ENCODE data around the gene PDGFRB.

PDGFRB gene

DNA sequence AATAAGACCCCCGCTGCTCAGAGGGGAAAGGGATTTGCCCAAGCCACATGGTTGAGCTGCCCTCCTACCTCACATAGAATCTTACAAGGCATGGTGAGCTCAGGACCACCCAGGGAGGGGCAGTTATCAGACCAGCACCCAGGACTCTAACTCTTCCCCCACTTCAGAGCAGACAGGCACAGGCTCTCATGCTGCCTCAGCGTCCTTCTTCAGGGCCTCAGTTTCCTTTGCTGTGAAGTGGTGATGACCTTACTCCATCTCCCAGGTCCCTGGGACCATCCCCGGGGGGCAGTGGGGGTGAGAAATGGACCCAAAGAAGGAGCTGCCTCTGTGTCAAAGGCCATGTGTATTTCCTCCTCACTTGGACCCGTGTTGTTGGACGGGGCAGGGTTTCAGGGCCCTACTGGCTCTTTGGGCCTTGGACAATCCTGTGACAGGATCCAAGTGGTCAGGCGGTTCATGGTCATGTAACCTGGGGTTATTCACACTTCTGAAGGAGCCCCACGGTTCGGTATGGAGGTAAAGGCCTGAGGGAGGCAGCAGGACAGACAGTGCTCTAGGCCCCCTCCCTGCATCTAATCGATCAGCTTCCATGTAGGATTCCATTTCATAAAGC, 37.6 kb downstream of the PDGFRB start:
- no peak overlapping the region for H3K27ac ChIP-seq (ENCODE audit: low read length)
- H3K9ac ChIP-seq (ENCODE audit: low read length): no peak overlapping the region
- H3K27me3 ChIP-seq (ENCODE audit: low read depth, low read length): no peaks in the 10 kb centered on the region
- no peaks in the 10 kb centered on the region for H3K9me3 ChIP-seq (ENCODE audit: insufficient read depth, low read length)
- no peaks in the 10 kb centered on the region for H3K79me2 ChIP-seq (ENCODE audit: low read length)
- H3K36me3 ChIP-seq (replicated peaks; ENCODE audit: low read depth, low read length): no peaks in the 10 kb centered on the region
- TF ChIP-seq EZH2phosphoT487 (IDR thresholded peaks at IDR 0.05; ENCODE audit: low read depth) (no peak), CTCF (IDR thresholded peaks at IDR 0.05; ENCODE audit: low read depth, low read length) (no peak)
- H3K4me1 ChIP-seq (ENCODE audit: low read length): no peaks in the 10 kb centered on the region
- H3K4me2 ChIP-seq (ENCODE audit: low read length): no peak overlapping the region
- no peak overlapping the region for H3K4me3 ChIP-seq (ENCODE audit: low read length)
- no peaks in the 10 kb centered on the region for H4K20me1 ChIP-seq (ENCODE audit: insufficient read depth, low read length)
- no peak overlapping the region for H2AFZ ChIP-seq (ENCODE audit: low read depth, low read length)

GRCh38 chr5:150116667-150117400, 38.8 kb downstream of the PDGFRB start:
- no peak for TF ChIP-seq CTCF (IDR thresholded peaks at IDR 0.05; ENCODE audit: low read depth, low read length)
- TF ChIP-seq EZH2phosphoT487 (IDR thresholded peaks at IDR 0.05; ENCODE audit: low read depth): no peak
- Histone ChIP-seq H3K9me3 (ENCODE audit: insufficient read depth, low read length) (no peaks in the 10 kb centered on the region), H3K4me3 (ENCODE audit: low read length) (no peak overlapping the region), H3K27me3 (ENCODE audit: low read depth, low read length) (no peaks in the 10 kb centered on the region), H3K79me2 (ENCODE audit: low read length) (no peaks in the 10 kb centered on the region), H3K36me3 (replicated peaks; ENCODE audit: low read depth, low read length) (no peaks in the 10 kb centered on the region), H3K9ac (ENCODE audit: low read length) (no peak overlapping the region), H2AFZ (ENCODE audit: low read depth, low read length) (no peak overlapping the region), H3K4me1 (ENCODE audit: low read length) (no peaks in the 10 kb centered on the region), H4K20me1 (ENCODE audit: insufficient read depth, low read length) (no peaks in the 10 kb centered on the region), H3K4me2 (ENCODE audit: low read length) (no peak overlapping the region), H3K27ac (ENCODE audit: low read length) (no peak overlapping the region)

DNA sequence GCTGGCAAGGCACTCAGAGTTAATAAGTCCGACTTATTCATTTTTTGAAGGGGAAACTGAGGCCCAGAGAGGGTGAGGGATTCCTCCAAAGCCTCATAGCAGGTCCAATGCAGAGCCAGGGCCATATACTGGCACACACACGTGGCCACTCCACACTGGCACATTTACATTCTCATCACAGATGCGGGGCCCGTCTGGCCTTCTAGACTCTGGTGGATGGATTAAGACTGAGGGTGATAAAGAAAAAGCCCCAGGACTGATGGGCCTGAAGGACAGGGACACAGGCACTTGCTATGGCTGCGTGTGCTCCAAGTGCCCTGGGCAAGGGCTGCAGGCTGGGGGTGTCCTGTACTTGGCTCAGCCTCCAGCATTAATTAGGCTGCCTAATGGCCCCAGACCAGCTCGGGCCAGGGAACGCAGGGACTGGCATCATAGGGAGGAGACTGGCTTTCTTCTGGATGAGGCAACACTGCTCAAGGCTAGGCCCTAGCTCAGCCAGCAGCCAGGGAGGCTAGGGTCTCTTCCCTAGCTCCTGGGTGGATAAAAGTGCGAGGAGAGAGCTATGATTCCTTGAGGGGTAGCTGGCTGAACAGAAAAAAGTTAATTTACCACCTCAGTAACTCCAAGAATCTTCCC, 40.8 kb downstream of the PDGFRB start:
- Histone ChIP-seq H3K36me3 (replicated peaks; ENCODE audit: low read depth, low read length) (no peaks in the 10 kb centered on the region), H3K27ac (ENCODE audit: low read length) (no peak overlapping the region), H3K79me2 (ENCODE audit: low read length) (no peaks in the 10 kb centered on the region), H3K9me3 (ENCODE audit: insufficient read depth, low read length) (no peaks in the 10 kb centered on the region), H3K4me1 (ENCODE audit: low read length) (no peaks in the 10 kb centered on the region), H4K20me1 (ENCODE audit: insufficient read depth, low read length) (no peaks in the 10 kb centered on the region), H3K9ac (ENCODE audit: low read length) (no peak overlapping the region), H3K27me3 (ENCODE audit: low read depth, low read length) (peaks cover 6% of the 10 kb centered on the region; the same call in 1 of the 2 replicates), H2AFZ (ENCODE audit: low read depth, low read length) (no peak overlapping the region), H3K4me3 (ENCODE audit: low read length) (no peak overlapping the region), H3K4me2 (ENCODE audit: low read length) (no peak overlapping the region)
- TF ChIP-seq CTCF (IDR thresholded peaks at IDR 0.05; ENCODE audit: low read depth, low read length): no peak
- no peak for TF ChIP-seq EZH2phosphoT487 (IDR thresholded peaks at IDR 0.05; ENCODE audit: low read depth)

GRCh38 chr5:150114102-150114641, 41.5 kb downstream of the PDGFRB start:
- H3K4me1 ChIP-seq (ENCODE audit: low read length): no peaks in the 10 kb centered on the region
- no peaks in the 10 kb centered on the region for H3K36me3 ChIP-seq (replicated peaks; ENCODE audit: low read depth, low read length)
- no peaks in the 10 kb centered on the region for H3K79me2 ChIP-seq (ENCODE audit: low read length)
- no peak overlapping the region for H2AFZ ChIP-seq (ENCODE audit: low read depth, low read length)
- H3K27ac ChIP-seq (ENCODE audit: low read length): no peak overlapping the region
- H4K20me1 ChIP-seq (ENCODE audit: insufficient read depth, low read length): no peaks in the 10 kb centered on the region
- peaks cover 6% of the 10 kb centered on the region; the same call in 1 of the 2 replicates for H3K27me3 ChIP-seq (ENCODE audit: low read depth, low read length)
- no peaks in the 10 kb centered on the region for H3K9me3 ChIP-seq (ENCODE audit: insufficient read depth, low read length)
- no peak overlapping the region for H3K4me3 ChIP-seq (ENCODE audit: low read length)
- H3K4me2 ChIP-seq (ENCODE audit: low read length): no peak overlapping the region
- no peak overlapping the region for H3K9ac ChIP-seq (ENCODE audit: low read length)
- TF ChIP-seq CTCF (IDR thresholded peaks at IDR 0.05; ENCODE audit: low read depth, low read length): no peak
- no peak for TF ChIP-seq EZH2phosphoT487 (IDR thresholded peaks at IDR 0.05; ENCODE audit: low read depth)
